Gastrocnemius medialis (tissue), 4 donors: ENCODE measurements around the gene ACTR5. TPM values are rescaled to one million over a fixed set of nuclear protein-coding genes. Genes with fewer than 3 reads are reported as not detected.

ENCODE experiments used
- ATAC-seq, 2 donors: fragments of 150-250 bp; one replicate each; pipeline ENCODE4 v1.9.1; 2016
- DNase-seq, 2 donors: peaks; one replicate each; pipeline ENCODE4 v3.0.0-alpha.2; 2019
- H3K27ac ChIP-seq, 4 donors: fragments of 200-600 bp; sonication (generic); 1 replicate in 1 of 4; 2 replicates in 3 of 4; pipeline ENCODE4 v1.5.1; 2016 to 2018; ENCODE audit warnings: mild to moderate bottlenecking in 2 of 4, moderate library complexity in 1 of 4
- H3K27me3 ChIP-seq, 3 donors: fragments of 200-600 bp; sonication (generic) in 2 of 3; 1 replicate in 1 of 3; 2 replicates in 2 of 3; pipeline versions ENCODE4 v1.5.1 to v1.6.0; 2016 to 2019; ENCODE audit warnings: mild to moderate bottlenecking in 1 of 3, moderate library complexity in 1 of 3
- H3K36me3 ChIP-seq, 2 donors: fragments of 200-600 bp; sonication (generic) in 1 of 2; one replicate each; pipeline ENCODE4 v1.5.1; 2017 to 2018
- H3K4me1 ChIP-seq, 2 donors: fragments of 200-600 bp; sonication (generic) in 1 of 2; one replicate each; pipeline ENCODE4 v1.5.1; 2016 to 2017; ENCODE audit warnings: mild to moderate bottlenecking in 2 of 2
- H3K4me3 ChIP-seq, 4 donors: fragments of 200-600 bp; sonication (generic) in 3 of 4; 1 replicate in 1 of 4; 2 replicates in 3 of 4; pipeline ENCODE4 v1.5.1; 2016 to 2019; ENCODE audit warnings: mild to moderate bottlenecking in 2 of 4
- H3K9me3 ChIP-seq, 3 donors: fragments of 200-600 bp; sonication (generic) in 2 of 3; 1 replicate in 1 of 3; 2 replicates in 2 of 3; pipeline ENCODE4 v1.5.1; 2016 to 2019
- CTCF ChIP-seq, 5 experiments: fragments of 450-650 bp in 3 of 5; fragments of 200-600 bp in 2 of 5; sonication (generic) in 2 of 5; IDR thresholded peaks in 4 of 5; conservative IDR thresholded peaks in 1 of 5; 1 replicate in 4 of 5; 2 replicates in 1 of 5; pipeline ENCODE4 v1.5.1; 2016 to 2019; ENCODE audit warnings: antibody characterized with exemption in 5 of 5, mild to moderate bottlenecking in 3 of 5, moderate library complexity in 3 of 5
- POLR2A ChIP-seq, 2 donors: fragments of 450-650 bp; IDR thresholded peaks; one replicate each; pipeline ENCODE4 v1.6.1; 2017; ENCODE audit warnings: antibody characterized with exemption in 2 of 2, mild to moderate bottlenecking in 2 of 2, moderate library complexity in 2 of 2
- in situ Hi-C, 4 donors: fragments of 200-750 bp; cut with MboI; loops; one replicate each; pipeline versions ENCODE4 v1.15.0 to v1.8.0; 2017; ENCODE audit warnings: low sequenced_read_pairs in 4 of 4
- intact Hi-C: fragments of 100-400 bp; cut with DNase I; formaldehyde crosslinking; loops from one replicate; pipeline ENCODE4 v1.15.1; 2023; ENCODE audit warnings: low total_unique reads
- total RNA-seq, 4 donors: library from RNA; depleted of rRNA; stranded (reverse); fragments of >200 nt; gene quantifications; one replicate each; pipeline versions ENCODE4 v1.1.0 to v1.2.3, GENCODE V29; 2016

ACTR5 gene
- total RNA-seq, 4 donors from 2014 or later, result 6.3 to 10.0 (median 8.0) TPM

GRCh38 chr20:38815446-38815845 lies 67.2 kb downstream of the ACTR5 start:
- Histone ChIP-seq H3K4me1 (no peaks in the 10 kb centered on the region), H3K36me3 (no peaks in the 10 kb centered on the region), H3K27me3 (peaks cover 0 to 2% (median 0%) of the 10 kb centered on the region in 3 donors), H3K9me3 (no peaks in the 10 kb centered on the region), H3K27ac (no peak overlapping the region), H3K4me3 (no peak overlapping the region)
- DNase-seq, result no peak
- no peak for ATAC-seq
- TF ChIP-seq CTCF (IDR thresholded peaks at IDR 0.05 in 4 of 5, conservative IDR thresholded peaks at IDR 0.05 in 1 of 5) (no peak), POLR2A (IDR thresholded peaks at IDR 0.05) (no peak)
- intact Hi-C loops, result no loop called here
- in situ Hi-C loops, result no loop called here

DNA sequence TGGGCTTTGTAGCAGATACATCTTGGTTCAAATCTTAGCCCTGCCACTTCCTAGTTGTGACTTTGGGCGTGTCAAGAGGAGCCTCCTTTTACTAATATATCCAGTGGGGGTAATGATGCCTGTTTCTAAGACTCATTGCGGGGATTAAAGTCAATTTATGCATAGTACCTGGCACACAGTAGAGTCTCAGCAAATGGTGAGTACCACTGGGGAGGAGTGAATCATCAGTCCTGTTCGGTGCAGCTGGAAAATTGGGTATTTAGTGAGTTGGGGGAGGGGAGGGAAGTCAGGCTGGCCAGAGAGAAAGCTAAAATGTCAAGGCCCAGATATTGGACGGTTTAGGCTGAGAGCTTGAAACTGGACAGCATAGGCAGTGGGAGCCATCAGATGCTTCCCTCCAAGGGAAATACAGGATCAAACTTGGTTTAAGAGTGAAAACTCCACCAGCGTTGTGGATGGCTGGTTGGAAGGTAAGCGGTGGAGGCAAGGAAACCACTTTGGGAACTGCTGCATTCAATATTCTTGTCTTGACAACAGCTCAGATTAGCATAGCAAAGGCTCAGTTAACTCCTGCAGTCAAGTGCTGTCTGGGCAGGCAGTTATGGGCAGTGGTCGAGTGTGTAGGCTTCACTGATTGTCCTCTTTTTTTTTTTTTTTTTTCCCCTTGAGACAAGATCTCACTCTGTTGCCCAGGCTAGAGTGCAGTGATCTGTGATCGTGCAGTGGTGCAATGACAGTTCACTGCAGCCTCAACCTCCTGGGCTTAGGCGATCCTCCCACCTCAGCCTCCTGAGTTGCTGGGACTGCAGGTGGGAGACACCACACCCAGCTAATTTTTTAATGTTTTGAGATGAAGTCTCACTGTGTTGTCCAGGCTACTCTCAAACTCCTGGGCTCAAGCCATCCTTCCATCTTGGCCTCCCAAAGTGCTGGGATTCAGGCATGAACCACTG lies 70.1 kb downstream of the ACTR5 start:
- Histone ChIP-seq H3K27me3 (peaks cover 0 to 2% (median 2%) of the 10 kb centered on the region in 3 donors), H3K9me3 (no peaks in the 10 kb centered on the region), H3K4me3 (no peak overlapping the region), H3K4me1 (no peaks in the 10 kb centered on the region), H3K27ac (no peak overlapping the region), H3K36me3 (no peaks in the 10 kb centered on the region)
- in situ Hi-C loops (no loop called here), intact Hi-C loops (no loop called here)
- ATAC-seq (no peak), DNase-seq (no peak)
- no peak for TF ChIP-seq CTCF (IDR thresholded peaks at IDR 0.05 in 4 of 5, conservative IDR thresholded peaks at IDR 0.05 in 1 of 5)
- no peak for TF ChIP-seq POLR2A (IDR thresholded peaks at IDR 0.05)

Other genes starting within 250 kb of the ACTR5 start
- gene ADIG, start 167.3 kb upstream of the ACTR5 start, total RNA-seq, result not detected
- not detected for gene ARHGAP40, start 146.7 kb upstream of the ACTR5 start, total RNA-seq
- not detected for gene SLC32A1, start 24.0 kb upstream of the ACTR5 start, total RNA-seq
- 1 to 10 TPM in 1 of 4 donors, under 1 TPM in 3; 0.16 to 2.4 (median 0.59) TPM for gene PPP1R16B, start 57.2 kb downstream of the ACTR5 start, total RNA-seq
- under 1 TPM in 1 of 4 donors, not detected in 3; 0.40 TPM for gene FAM83D, start 178.0 kb downstream of the ACTR5 start, total RNA-seq
- 10 to 100 TPM in 1 of 4 donors, 1 to 10 TPM in 3; 8.2 to 10.8 (median 9.3) TPM for gene DHX35, start 213.9 kb downstream of the ACTR5 start, total RNA-seq